ENCODE data around the gene GPR146.

- TF ChIP-seq CTCF (IDR thresholded peaks at IDR 0.05) (no peak), EP300 (IDR thresholded peaks at IDR 0.05; ENCODE audit: low read depth) (no peak)
Measured at GRCh38 chr7:1055956-1056784, 11.8 kb downstream of the GPR146 start.

All from transverse colon (tissue), 3 donors.